Activated CD4-positive, alpha-beta T cell treated with anti-CD3 and anti-CD28 coated beads for 4 hours (primary cell): Measurements from ENCODE around the gene SNX14.
"Not testable (repeated sequence)": the region's sequence is repeated elsewhere in the genome, so short reads cannot be mapped to it uniquely, and the experiment has no call there.

ENCODE experiments used
- DNase-seq, 2 donors: peaks; one replicate each; pipeline ENCODE4 v3.0.0-alpha.2; 2020

The SNX14 gene

DNA sequence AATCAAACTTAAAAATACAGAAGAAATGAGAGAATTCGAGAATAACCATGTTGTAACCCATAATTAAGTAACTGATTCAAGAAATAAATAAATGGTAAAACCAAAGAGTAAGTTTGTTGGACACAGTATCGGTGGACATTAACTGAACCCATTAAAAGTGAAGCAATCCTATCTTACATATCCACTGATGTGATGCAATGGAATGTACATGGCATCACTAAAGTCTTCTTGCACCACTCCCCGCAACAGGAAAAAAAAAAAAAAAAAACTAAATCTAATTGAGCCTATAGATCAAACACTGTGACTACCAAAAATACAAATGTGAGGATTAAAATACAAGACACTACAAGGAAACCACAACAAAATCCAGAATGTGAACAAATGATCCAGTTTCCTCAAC, 7.9 kb downstream of the SNX14 start:
- no peak for DNase-seq

DNA sequence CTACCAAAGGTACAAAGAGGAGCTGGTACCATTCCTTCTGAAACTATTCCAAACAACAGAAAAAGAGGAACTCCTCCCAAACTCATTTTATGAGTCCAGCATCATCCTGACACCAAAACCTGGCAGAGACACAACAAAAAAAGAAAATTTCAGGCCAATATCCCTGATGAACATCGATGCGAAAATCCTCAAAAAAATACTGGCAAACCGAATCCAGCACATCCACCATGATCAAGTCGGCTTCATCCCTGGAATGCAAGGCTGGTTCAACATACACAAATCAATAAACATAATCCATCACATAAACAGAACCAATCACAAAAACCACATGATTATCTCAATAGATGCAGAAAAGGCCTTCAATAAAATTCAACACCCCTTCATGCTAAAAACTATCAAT, 10.8 kb downstream of the SNX14 start:
- not testable (repeated sequence) for DNase-seq

DNA sequence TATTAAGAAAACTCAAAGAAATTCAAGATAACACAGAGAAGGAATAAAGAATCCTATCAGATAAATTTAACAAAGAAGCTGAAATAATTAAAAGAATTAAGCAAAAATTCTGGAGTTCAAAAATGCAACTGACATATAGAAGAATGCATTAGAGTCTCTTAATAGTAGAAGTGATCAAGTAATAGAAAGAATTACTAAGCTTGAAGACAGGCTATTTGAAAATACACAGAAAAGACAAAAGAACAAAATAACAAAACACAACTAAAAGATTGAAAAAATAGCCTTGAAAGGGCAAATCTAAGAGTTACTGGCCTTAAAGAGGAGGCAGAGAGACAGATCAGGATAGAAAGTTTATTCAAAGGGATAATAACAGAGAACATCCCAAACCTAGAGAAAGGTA, 12.1 kb downstream of the SNX14 start:
- DNase-seq: no peak

DNA sequence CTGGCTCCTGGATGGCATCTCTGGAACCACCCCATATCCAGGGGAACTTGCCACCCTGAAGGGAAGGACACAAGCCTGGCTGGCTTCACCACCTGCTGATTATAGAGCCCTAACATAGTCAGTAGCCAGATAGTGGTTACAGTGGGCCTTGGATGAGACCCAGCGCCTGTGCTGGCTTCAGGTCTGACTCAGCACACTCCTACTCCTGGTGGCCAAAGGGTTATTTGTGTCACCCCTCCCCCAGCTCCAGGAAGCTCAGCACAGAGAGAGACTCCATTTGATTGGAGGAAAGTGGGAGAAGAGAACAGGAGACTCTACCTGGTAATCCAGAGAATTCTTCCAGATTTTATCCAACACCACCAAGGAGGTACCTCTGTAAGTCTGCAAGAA, 12.8 kb downstream of the SNX14 start:
- DNase-seq: no peak

DNA sequence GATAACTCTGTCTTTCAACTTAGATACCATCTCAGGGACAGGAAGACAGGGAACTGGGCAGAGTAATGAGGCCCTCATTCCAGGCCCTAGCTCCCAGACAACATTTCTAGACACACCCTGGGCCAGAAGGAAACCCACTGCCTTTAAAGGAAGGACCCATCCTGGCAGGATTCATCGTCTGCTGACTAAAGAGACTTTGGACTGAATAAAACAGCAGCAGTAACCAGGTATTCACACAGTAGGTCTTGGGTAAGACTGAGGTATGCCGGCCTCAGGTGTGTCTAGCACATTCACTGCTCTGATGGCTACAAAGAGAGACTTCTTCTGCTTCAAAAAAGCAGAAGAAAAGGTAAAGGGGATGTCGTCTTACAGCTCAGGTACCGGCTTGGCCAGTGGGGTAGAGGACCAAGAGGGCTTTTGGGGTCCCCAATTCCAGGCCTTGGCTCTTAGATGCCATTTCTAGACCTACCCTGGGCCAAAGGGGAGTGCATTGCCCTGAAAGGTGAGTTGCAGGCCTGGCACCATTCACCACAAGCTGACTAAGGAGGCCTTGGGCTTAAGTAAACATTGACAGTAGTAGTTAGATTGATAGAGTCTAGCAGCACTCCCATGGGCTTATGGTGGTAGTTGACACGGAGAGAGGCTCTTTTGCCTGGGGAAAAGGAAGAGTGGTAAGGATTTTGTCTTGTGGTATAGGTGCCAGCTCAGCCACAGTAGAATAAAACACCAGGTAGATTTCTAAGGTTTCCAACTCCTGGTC, 13.4 kb downstream of the SNX14 start:
- DNase-seq: no peak

DNA sequence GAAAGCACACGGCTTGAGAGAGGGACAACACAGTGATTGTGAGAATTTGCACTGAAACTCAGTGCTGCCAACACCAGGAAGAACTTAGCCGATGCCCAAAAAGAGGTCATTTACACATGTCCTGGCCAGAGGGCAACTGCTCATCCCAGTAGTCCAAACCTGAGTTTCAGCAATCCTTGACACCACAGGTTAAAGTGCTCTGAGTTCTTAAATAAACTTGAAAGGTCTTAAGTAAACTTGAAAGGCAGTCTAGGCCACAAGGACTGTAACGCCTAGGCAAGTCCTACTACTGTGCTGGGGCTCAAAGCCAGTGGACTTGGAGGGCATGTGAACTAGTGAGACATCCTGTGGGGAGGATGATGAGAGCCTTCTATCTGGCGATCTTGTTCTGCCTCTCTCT, 14.1 kb downstream of the SNX14 start:
- no peak for DNase-seq

DNA sequence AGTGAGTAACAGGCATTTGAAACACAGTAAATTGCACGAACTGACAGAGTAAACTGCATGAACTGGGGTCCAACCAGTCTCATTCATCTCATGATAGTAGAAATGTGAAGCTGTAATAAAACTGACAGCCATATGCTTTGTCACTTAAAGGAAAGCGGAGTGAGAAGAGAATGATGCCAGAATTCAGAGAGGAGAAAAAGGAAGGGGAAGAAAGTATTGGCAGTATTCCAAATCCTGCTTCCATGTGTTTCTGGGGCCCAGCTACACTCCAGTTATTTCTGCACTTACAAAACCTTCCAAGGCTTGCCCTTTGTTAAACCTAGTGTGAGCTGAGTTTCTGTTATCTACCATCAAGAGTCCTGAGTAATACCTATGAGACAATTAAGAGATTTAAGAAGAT, 17.2 kb downstream of the SNX14 start:
- DNase-seq: no peak

DNA sequence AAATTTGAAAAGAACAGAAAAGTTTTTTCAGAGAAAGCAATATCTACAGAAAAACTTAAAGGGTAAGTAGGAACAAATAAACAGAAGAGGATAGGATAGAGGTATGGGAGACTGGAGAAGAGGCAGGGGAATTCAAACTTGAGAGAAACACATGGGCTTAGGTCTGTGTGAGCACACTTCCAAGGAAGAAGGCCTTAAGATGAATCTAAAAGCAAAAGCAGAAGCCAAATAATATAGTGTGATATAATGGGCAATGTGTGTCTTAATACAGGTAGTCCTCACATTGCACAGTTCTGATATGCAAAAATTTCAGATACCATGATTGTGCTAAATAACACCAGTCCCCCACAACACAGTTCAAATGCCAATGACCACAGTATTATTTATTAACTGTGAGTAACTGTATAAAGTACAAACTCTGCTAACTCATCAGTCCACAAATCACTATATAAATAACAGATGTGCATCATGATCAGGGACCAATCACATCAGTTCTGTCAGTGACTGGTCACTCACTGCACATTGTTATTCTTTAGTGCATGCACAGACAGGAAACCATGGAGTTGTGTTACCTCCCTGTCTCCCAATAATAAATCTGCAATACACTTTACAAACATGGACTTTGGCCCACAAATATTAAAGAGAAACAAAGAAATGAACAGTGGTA, 18.6 kb downstream of the SNX14 start:
- DNase-seq: no peak

DNA sequence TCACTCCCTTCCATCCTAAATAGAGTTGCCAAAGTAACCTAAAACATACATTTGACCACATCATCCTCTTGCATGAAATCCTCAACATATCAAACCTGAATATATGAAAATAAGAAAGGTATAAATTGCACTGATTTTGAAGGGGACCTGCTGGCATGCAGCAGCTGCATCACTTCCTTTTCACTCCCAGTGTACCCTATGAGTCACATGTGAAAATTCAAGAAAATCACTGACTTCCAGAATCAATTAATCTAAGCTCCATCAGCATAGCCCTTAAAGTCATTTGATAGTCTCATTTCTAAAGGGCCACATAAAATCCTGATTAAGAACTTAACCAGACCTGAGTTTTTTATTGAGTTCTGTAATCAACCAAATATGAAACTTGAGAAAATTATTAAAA, 24.3 kb downstream of the SNX14 start:
- DNase-seq: no peak

DNA sequence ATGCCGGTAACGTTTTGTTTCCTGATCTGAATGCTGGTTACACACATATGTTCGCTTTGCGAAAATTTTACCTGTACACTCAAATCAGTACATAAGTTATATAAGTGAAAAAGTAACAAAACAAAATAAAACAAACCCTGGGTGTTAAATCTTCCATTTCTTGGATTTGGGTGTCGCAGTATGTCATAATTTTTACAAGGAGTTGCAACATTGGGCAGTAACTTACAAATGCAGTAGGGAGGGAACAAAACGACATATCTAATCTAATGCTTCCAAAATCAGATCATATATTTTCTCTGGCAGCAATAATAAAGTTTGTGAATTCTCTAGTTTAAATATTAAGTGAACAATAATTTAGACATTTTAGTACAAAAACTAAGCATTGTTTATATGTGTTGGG, 25.2 kb downstream of the SNX14 start:
- DNase-seq: no peak

DNA sequence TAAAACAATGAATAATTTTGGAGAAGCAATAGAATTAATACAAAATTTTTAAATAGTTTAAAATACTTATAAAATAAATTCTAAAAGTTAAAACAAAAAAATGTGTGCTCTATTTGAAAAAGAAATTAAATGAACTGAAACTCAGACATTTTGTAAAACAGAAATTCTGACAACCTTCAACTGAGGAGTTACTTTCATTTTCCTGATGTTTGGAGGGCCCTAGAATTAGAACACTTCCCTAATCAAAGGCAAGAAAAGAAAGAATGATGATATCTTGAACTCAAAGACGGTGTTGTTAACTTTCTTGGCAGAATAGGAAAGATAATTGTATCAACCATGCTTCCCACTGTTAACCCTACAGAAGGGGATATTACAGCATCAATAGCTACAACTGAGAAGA, 27.9 kb downstream of the SNX14 start:
- no peak for DNase-seq

DNA sequence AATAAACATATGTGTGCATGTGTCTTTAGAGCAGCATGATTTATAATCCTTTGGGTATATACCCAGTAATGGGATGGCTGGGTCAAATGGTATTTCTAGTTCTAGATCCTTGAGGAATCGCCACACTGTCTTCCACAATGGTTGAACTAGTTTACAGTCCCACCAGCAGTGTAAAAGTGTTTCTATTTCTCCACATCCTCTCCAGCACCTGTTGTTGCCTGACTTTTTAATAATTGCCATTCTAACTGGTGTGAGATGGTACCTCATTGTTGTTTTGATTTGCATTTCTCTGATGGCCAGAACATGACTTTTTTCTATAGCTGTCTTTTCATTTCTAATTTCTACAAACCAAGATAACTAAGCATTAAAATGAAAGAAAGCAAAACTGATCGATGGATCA, 29.4 kb downstream of the SNX14 start:
- DNase-seq: not testable (repeated sequence)

DNA sequence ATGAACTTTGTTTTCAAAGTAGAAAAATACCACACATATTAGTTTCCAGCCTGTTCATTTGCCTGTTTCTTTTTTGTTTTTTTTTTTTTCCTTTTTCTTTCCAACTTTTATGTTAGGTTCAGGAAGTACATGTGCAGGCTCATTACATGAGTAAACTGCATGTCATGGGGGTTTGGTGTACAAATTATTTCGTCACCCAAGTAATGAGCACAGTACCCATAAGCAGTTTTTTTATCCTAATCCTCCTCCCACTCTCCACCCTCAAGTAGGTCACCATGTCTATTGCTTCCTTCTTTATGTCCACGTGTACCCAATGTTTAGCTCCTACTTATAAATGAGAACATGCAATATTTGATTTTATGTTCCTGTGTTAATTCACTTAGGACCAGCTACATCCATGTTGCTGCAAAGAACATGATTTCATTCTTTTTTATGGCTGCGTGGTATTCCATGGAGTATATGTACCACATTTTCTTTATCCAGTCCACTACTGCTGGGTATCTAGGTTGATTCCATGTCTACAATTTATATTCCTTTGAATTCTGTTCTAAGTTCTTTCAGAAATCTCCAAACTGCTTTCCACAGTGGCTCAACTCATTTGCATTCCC, 31.8 kb downstream of the SNX14 start:
- no peak for DNase-seq

DNA sequence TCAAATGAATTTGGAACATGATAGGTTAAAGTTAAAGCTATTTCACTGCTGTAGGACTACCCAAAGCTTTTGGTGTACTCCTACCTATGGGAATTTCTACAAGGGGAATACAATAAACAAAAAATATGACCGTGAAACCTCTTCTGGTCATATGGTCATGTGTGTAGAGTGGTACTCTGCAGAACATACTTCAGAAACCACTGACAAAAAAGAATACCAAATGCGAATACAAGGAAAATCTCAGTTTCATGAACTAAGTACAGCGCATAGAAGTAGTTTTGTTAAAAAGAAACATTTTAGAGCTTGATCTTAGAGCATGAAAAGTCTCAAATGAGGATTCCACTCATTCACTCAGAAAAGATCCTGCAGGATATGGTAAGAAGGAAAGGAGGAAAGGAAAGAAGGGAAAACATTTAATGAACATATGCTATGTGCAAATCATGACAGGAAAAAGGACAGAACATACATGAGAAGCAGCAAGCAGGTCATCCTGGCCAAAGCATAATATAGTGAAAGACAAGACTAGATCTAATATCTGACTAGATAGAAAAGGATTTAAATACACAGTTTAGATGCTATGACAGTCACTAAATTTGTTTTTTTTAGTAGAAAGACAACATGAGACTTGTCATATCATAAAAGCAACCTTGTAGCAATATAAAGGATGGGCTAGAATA, 36.5 kb downstream of the SNX14 start:
- no peak for DNase-seq

DNA sequence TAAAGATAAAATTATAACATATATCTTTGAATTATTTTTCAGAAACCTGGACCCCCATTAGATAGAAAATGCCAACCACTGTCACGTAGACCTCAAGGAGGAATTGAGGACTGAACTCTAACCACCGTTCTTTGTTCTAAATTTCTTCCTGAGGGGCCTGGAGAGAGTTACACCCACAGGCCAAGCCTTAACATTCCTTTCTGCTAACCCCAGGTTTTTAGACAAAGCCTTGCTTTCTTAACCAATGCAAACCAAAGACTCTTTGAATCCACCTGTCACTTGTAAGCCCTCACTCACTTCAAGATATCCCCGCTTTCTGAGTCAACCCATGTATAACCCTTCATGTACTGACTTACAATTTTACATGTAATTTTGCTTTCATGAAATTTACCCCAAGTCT, 41.0 kb downstream of the SNX14 start:
- DNase-seq: no peak

DNA sequence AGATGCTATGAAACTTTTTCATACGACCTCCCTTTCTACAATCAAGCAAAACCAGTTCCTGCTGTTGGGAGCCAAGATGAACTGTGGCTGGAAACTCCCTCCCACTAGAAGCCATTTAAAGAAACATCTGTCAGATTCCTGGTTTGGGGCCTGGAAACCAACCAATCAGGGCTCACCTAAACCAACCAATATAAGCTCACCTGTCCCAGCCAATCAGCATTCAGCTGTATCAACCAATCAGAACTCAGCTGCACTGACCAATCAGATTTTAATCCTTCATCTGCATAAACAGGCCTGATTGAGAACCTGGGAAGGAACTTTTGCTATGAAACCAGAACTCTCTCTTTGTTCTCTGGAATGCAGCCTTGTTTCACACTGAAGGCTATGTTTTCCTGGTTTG, 42.4 kb downstream of the SNX14 start:
- DNase-seq: no peak

DNA sequence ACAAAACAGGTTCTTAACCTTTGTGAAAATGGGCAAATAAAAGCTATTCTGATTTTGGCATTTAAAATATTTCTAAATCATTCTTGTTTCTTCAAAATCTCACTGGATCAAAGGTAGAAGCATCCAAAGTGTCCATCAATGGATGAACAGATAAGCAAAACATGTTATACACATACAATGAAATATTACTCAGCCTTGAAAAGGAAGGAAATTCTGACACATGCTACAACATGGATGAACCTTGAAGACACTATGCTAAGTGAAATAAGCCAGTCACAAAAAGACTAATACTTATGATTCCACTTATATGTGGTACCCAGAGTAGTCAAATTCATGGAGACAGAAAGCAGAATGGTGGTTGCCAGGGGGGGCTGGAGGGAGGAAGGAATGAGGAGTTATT, 45.9 kb downstream of the SNX14 start:
- no peak for DNase-seq

DNA sequence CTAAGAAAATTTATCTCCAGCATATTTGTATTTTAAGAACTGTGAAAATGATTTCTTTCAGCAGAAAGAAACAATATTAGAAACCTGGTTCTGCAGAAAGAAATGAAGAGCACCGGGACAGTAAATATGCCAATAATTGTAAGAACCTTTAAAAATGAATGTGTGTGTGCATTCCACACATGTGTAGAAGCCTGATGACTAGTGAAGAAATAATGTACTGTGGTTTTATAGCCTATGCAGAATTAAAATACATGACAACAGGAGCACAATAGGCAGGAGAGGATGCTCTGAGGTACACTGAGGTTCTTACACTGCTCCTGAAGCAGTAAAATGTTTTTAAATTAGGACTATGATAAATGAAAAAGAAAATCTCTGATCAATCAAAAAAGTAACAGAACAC, 48.9 kb downstream of the SNX14 start:
- DNase-seq: no peak

DNA sequence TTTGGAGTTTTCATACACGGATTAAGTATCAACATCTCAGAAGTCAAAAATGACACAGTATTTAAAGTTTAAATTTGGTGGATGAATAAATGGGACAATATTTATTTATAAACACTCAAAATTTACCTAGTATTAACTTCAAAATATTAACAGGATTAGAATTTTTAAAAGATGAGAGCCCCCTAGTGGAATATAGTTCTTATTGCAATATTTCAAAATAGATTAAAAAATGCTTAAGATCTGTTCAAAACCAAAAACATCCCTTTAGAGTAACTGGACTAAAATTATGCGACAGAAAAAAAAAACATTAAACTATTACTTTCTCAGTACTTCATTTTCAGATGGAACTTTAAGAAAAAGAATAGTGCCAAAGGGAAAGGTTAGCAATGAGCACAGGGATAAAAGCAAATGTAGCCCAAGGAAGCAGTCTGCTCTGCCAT, 56.6 kb downstream of the SNX14 start:
- DNase-seq: no peak

DNA sequence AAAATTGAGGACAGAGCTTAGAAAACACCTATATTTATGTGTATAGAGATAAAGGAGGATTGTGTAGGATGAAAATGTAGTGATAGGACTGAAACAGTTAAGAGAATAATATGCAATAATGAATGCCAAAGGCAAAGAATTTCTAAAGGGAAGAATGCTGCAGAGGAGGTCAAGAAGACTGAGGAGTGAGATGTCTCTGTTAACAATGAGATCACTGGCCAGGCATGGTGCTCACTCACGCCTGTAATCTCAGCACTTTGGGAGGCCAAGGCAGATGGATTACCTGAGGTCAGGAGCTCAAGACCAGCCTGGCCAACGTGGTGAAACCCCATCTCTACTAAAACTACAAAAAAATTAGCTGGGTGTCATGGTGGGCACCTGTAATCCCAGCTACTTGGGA, 69.4 kb downstream of the SNX14 start:
- DNase-seq: not testable (repeated sequence)

DNA sequence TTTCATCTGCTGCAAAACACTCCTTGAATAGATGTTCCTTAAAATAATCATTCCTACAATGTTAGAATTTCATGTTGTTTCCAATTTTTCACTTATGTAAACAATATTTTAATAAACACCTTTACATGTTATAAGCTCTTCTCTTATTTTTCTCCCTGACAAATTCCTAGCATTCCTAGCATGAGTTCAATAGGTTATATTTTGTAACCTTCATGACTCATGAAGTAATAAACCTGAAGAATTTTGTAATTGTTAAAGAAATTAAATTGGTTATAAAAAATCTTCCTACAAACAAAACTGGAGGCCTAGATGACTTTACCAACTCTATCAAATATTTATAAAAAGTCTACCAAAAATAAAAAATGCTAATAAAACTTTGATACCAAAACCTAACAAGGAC, 77.5 kb downstream of the SNX14 start:
- DNase-seq: no peak

DNA sequence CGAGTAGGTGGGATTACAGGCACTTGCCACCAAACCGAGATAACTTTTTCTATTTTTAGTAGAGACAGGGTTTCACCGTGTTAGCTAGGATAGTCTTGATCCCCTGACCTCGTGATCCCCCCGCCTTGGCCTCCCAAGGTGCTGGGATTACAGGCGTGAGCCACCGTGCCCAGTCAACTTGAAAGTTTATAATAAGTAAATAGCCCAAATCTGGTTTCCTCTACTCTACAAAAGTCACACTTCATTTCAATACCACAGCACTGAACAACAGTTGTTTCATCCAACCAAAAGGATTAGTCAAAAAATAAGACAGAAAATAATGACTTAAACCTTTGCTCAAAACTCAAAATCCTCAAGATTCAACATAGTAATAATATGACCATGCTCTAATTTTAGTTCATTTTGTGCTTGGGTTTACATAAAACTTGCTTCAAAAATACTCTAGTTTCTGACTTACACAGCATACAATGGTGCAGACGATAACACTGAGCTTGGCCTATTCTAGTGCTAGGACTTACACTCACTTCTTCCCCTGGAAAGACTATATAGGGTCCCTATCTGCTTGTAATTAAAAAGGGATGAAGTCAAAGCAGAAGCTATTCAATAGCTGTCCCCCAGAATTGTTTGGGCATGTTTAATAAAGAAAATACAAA, 87.1 kb downstream of the SNX14 start:
- DNase-seq: no peak

DNA sequence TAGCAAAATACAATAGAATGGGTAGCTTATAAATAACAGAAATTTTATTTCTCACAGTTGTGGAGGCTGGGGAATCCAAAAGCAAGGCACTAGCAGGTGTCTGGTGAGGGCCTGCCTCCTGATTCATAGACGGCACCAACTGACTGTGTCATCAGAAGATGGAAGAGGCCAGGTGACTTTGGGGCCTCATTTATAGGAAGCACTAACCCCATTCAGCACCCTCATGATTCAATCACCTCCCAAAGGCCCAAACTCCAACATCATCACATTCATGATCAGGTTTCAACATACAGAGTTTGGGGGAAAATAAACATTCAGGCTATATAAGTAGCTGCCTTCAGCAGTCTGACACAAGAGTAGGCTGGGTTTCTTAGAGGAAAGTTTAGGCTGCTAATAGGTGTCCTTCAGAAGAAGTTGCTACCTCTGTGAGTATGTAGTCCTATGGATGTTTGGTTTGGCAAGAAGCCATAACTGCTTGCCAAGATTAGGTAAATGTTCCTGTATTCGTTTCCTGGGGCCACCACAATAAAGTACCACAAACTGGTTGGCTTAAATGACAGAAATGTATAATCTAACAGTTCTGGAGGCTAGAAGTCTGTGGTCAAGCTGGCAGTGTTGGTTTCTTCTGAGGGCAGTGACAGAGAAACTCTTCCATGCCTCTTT, 94.9 kb downstream of the SNX14 start:
- no peak for DNase-seq
